ENCODE measurements around the gene ARHGAP26. TPM values are rescaled to one million over a fixed set of nuclear protein-coding genes. Genes with fewer than 3 reads are reported as not detected.

The ARHGAP26 gene
- total RNA-seq, 6 experiments from 2014 or later = 6.7 to 14.5 (median 8.3) TPM

- H3K27ac ChIP-seq = no peak overlapping the region
These were observed 375.3 kb downstream of the ARHGAP26 start for GRCh38 chr5:143145243-143146160.

GRCh38 chr5:143146161-143146560 is 376.0 kb downstream of the ARHGAP26 start:
- intact Hi-C loops (cut with DNase I) = no loop called here
- Histone ChIP-seq H3K36me3 (no peaks in the 10 kb centered on the region), H3K27ac (no peak overlapping the region), H3K27me3 (no peaks in the 10 kb centered on the region), H3K4me1 (peaks cover 0 to 10% (median 0%) of the 10 kb centered on the region in 4 donors), H3K9me3 (no peaks in the 10 kb centered on the region), H3K4me3 (no peak overlapping the region)
- ATAC-seq = no peak
- TF ChIP-seq CTCF (IDR thresholded peaks at IDR 0.05) = no peak
- TF ChIP-seq POLR2A (IDR thresholded peaks at IDR 0.05) = no peak
- no peak for DNase-seq

More at GRCh38 chr5:143145243-143146160, 375.3 kb downstream of the ARHGAP26 start:
- intact Hi-C loops (cut with DNase I) = no loop called here
- H3K36me3 ChIP-seq = no peaks in the 10 kb centered on the region
- no peak overlapping the region for H3K4me3 ChIP-seq
- H3K4me1 ChIP-seq = peaks cover 0 to 15% (median 0%) of the 10 kb centered on the region in 4 donors
- no peak for TF ChIP-seq POLR2A (IDR thresholded peaks at IDR 0.05)
- TF ChIP-seq CTCF (IDR thresholded peaks at IDR 0.05) = no peak
- no peak for DNase-seq
- 59% methylated on average over 9 of the region's 9 CpGs for WGBS (ENCODE audit: insufficient coverage, low coverage, low lambda C conversion rate, missing lambda C conversion rate)
- no peaks in the 10 kb centered on the region for H3K9me3 ChIP-seq
- ATAC-seq = no peak
- no peaks in the 10 kb centered on the region for H3K27me3 ChIP-seq

GRCh38 chr5:143147383-143147782 is 377.2 kb downstream of the ARHGAP26 start:
- no peak for TF ChIP-seq CTCF (IDR thresholded peaks at IDR 0.05)
- H3K27ac ChIP-seq = no peak overlapping the region

GRCh38 chr5:143147902-143148301 is 377.7 kb downstream of the ARHGAP26 start:
- TF ChIP-seq POLR2A (IDR thresholded peaks at IDR 0.05) (no peak), CTCF (IDR thresholded peaks at IDR 0.05) (no peak)
- Histone ChIP-seq H3K36me3 (no peaks in the 10 kb centered on the region), H3K9me3 (no peaks in the 10 kb centered on the region), H3K27me3 (no peaks in the 10 kb centered on the region), H3K27ac (no peak overlapping the region), H3K4me3 (no peak overlapping the region), H3K4me1 (peaks cover 0 to under 1% (median 0%) of the 10 kb centered on the region in 4 donors)
- DNase-seq (no peak), ATAC-seq (no peak)
- intact Hi-C loops (cut with DNase I) = no loop called here
- WGBS (ENCODE audit: insufficient coverage, low coverage, low lambda C conversion rate, missing lambda C conversion rate) = 84% methylated on average over 4 of the region's 6 CpGs

More at GRCh38 chr5:143147383-143147782, 377.2 kb downstream of the ARHGAP26 start:
- Histone ChIP-seq H3K9me3 (no peaks in the 10 kb centered on the region), H3K4me3 (no peak overlapping the region), H3K4me1 (peaks cover 0 to 3% (median 0%) of the 10 kb centered on the region in 4 donors), H3K36me3 (no peaks in the 10 kb centered on the region), H3K27me3 (no peaks in the 10 kb centered on the region)
- WGBS (ENCODE audit: insufficient coverage, low coverage, low lambda C conversion rate, missing lambda C conversion rate) = 88% methylated on average over 4 of the region's 4 CpGs
- ATAC-seq (no peak), DNase-seq (no peak)
- intact Hi-C loops (cut with DNase I) = no loop called here
